Sigmoid colon (tissue), 7 donors: Measurements from ENCODE around the gene ZNF654. TPM values are rescaled to one million over a fixed set of nuclear protein-coding genes. Genes with fewer than 3 reads are reported as not detected.

Experiments used
- DNase-seq: peaks from one replicate; pipeline ENCODE4 v3.0.0-alpha.2; 2019
- H3K27ac ChIP-seq, 4 donors: fragments of 200-600 bp; sonication (generic); one replicate each; pipeline ENCODE4 v1.5.1; 2016 to 2019; ENCODE audit warnings: mild to moderate bottlenecking in 1 of 4
- H3K27me3 ChIP-seq, 3 donors: fragments of 200-600 bp; sonication (generic); one replicate each; pipeline ENCODE4 v1.5.1; 2019; ENCODE audit warnings: mild to moderate bottlenecking in 1 of 3
- H3K36me3 ChIP-seq, 4 donors: fragments of 200-600 bp; sonication (generic); one replicate each; pipeline ENCODE4 v1.5.1; 2016 to 2019
- H3K4me1 ChIP-seq, 4 donors: fragments of 200-600 bp; sonication (generic); one replicate each; pipeline ENCODE4 v1.5.1; 2017 to 2019
- H3K4me3 ChIP-seq, 4 donors: fragments of 200-600 bp; sonication (generic); one replicate each; pipeline ENCODE4 v1.5.1; 2017 to 2019; ENCODE audit warnings: mild to moderate bottlenecking in 2 of 4, moderate library complexity in 1 of 4
- H3K9me3 ChIP-seq, 4 donors: fragments of 200-600 bp in 3 of 4; sonication (generic) in 3 of 4; one replicate each; pipeline versions ENCODE4 v1.5.1 to v1.6.1; 2013 to 2019
- CTCF ChIP-seq, 4 experiments: fragments of 450-650 bp in 3 of 4; fragments of 200-600 bp in 1 of 4; IDR thresholded peaks; one replicate each; pipeline ENCODE4 v1.5.1; 2016 to 2019; ENCODE audit warnings: antibody characterized with exemption in 4 of 4, mild to moderate bottlenecking in 3 of 4, moderate library complexity in 2 of 4
- EP300 ChIP-seq, 4 donors: sonication (generic); formaldehyde crosslinking; IDR thresholded peaks; one replicate each; pipeline ENCODE4 v1.6.1; 2017; ENCODE audit warnings: antibody characterized with exemption in 4 of 4
- POLR2A ChIP-seq, 2 donors: fragments of 450-650 bp; IDR thresholded peaks; one replicate each; pipeline ENCODE4 v1.6.1; 2016; ENCODE audit warnings: antibody characterized with exemption in 2 of 2, mild to moderate bottlenecking in 2 of 2, moderate library complexity in 2 of 2
- POLR2AphosphoS5 ChIP-seq, 4 donors: sonication (generic); formaldehyde crosslinking; IDR thresholded peaks; one replicate each; pipeline ENCODE4 v1.6.1; 2017; ENCODE audit warnings: antibody characterized with exemption in 4 of 4
- WGBS, 2 donors: extraction: QIAGEN DNeasy Blood & Tissue Kit; methylation state at CpG; one replicate each; pipeline ENCODE4 v1.1.7; 2013; 5-methylcytosine and 5-hydroxymethylcytosine counted together
- intact Hi-C: fragments of 100-400 bp; cut with DNase I; formaldehyde crosslinking; loops from one replicate; pipeline ENCODE4 v1.15.1; 2023
- polyA plus RNA-seq, 3 donors: library from polyadenylated mRNA; stranded (reverse); fragments of 200-250 nt; gene quantifications; one replicate each; pipeline ENCODE4 v1.2.3, GENCODE V29; 2013
- total RNA-seq, 4 donors: library from RNA; depleted of rRNA; stranded (reverse); fragments of >200 nt; gene quantifications; one replicate each; pipeline ENCODE4 v1.1.0, GENCODE V29; 2016
- donor health status: healthy with polysubstance abuse.
- donor health status: Bipolar disorder and iron deficiency.
- donor health status: healthy.

ZNF654 gene
- total and polyA plus RNA-seq, 7 donors: 3.0 to 20.2 (median 17.8) TPM

- WGBS, 2 donors: 93% methylated on average over 4 of the region's 4 CpGs
- no peak for DNase-seq
Measured at GRCh38 chr3:88040529-88040928, 18.5 kb upstream of the ZNF654 start.

GRCh38 chr3:88041005-88041404, 18.1 kb upstream of the ZNF654 start:
- no peaks in the 10 kb centered on the region for H3K36me3 ChIP-seq
- H3K9me3 ChIP-seq: no peaks in the 10 kb centered on the region
- intact Hi-C loops: no loop called here
- DNase-seq: no peak
- TF ChIP-seq POLR2AphosphoS5 (IDR thresholded peaks at IDR 0.05) (no peak), POLR2A (IDR thresholded peaks at IDR 0.05) (no peak), EP300 (IDR thresholded peaks at IDR 0.05) (no peak), CTCF (IDR thresholded peaks at IDR 0.05) (no peak)
- no peak overlapping the region for H3K27ac ChIP-seq
- 96 to 97% methylated on average over 3 of the region's 3 CpGs for WGBS, 2 donors
- H3K4me1 ChIP-seq: no peaks in the 10 kb centered on the region
- no peak overlapping the region for H3K4me3 ChIP-seq
- H3K27me3 ChIP-seq: no peaks in the 10 kb centered on the region

More at GRCh38 chr3:88040529-88040928, 18.5 kb upstream of the ZNF654 start:
- H3K4me1 ChIP-seq: no peaks in the 10 kb centered on the region
- H3K9me3 ChIP-seq: no peaks in the 10 kb centered on the region
- no peaks in the 10 kb centered on the region for H3K27me3 ChIP-seq
- H3K36me3 ChIP-seq: no peaks in the 10 kb centered on the region
- TF ChIP-seq CTCF (IDR thresholded peaks at IDR 0.05): no peak
- TF ChIP-seq POLR2A (IDR thresholded peaks at IDR 0.05): no peak
- TF ChIP-seq POLR2AphosphoS5 (IDR thresholded peaks at IDR 0.05): no peak
- TF ChIP-seq EP300 (IDR thresholded peaks at IDR 0.05): no peak
- intact Hi-C loops: no loop called here
- no peak overlapping the region for H3K4me3 ChIP-seq
- H3K27ac ChIP-seq: no peak overlapping the region

- no peak overlapping the region for H3K4me3 ChIP-seq
- no peaks in the 10 kb centered on the region for H3K9me3 ChIP-seq
- WGBS, 2 donors: 43 to 64% methylated on average over 1 of the region's 1 CpG
- no peaks in the 10 kb centered on the region for H3K27me3 ChIP-seq
- TF ChIP-seq CTCF (IDR thresholded peaks at IDR 0.05) (no peak), POLR2A (IDR thresholded peaks at IDR 0.05) (no peak), EP300 (IDR thresholded peaks at IDR 0.05) (no peak)
- intact Hi-C loops: no loop called here
- H3K27ac ChIP-seq: no peak overlapping the region
- H3K36me3 ChIP-seq: no peaks in the 10 kb centered on the region
- DNase-seq: no peak
- no peaks in the 10 kb centered on the region for H3K4me1 ChIP-seq
Measured at GRCh38 chr3:88044411-88044810, 14.6 kb upstream of the ZNF654 start.

- 83 to 89% methylated on average over 5 of the region's 5 CpGs for WGBS, 2 donors
- TF ChIP-seq POLR2A (IDR thresholded peaks at IDR 0.05) (no peak), CTCF (IDR thresholded peaks at IDR 0.05) (no peak), EP300 (IDR thresholded peaks at IDR 0.05) (no peak), POLR2AphosphoS5 (IDR thresholded peaks at IDR 0.05) (no peak)
- Histone ChIP-seq H3K9me3 (no peaks in the 10 kb centered on the region), H3K36me3 (no peaks in the 10 kb centered on the region), H3K4me3 (no peak overlapping the region), H3K4me1 (no peaks in the 10 kb centered on the region), H3K27me3 (no peaks in the 10 kb centered on the region), H3K27ac (no peak overlapping the region)
- intact Hi-C loops: no loop called here
- DNase-seq: no peak
Measured at GRCh38 chr3:88046766-88047165, 12.3 kb upstream of the ZNF654 start.

- DNase-seq: no peak
- intact Hi-C loops: no loop called here
- peak overlapping the region; percentile 73 to 95 (median 86) for H3K4me3 ChIP-seq
- peaks cover 8 to 31% (median 15%) of the 10 kb centered on the region in 4 donors for H3K36me3 ChIP-seq
- WGBS, 2 donors: 11 to 12% methylated on average over 16 of the region's 16 CpGs
- no peaks in the 10 kb centered on the region for H3K27me3 ChIP-seq
- no peaks in the 10 kb centered on the region for H3K9me3 ChIP-seq
- TF ChIP-seq EP300 (IDR thresholded peaks at IDR 0.05): no peak
- TF ChIP-seq POLR2AphosphoS5 (IDR thresholded peaks at IDR 0.05): peak in 2 of 4 donors; percentile 6 to 23
- H3K4me1 ChIP-seq: peaks cover 0 to 43% (median 29%) of the 10 kb centered on the region in 4 donors
- peak overlapping the region; percentile 95 to 98 (median 96) for H3K27ac ChIP-seq
Measured at GRCh38 chr3:88057630-88058305, 1.3 kb upstream of the ZNF654 start.
